GM04503 (cell line): ENCODE results near the gene FAM117B.
"Not testable (repeated sequence)": the region's sequence is repeated elsewhere in the genome, so short reads cannot be mapped to it uniquely, and the experiment has no call there.

Experiments used
- DNase-seq: peaks from one replicate; pipeline ENCODE4 v3.0.0-alpha.2; 2012; ENCODE audit warnings: low read depth

FAM117B gene

DNA sequence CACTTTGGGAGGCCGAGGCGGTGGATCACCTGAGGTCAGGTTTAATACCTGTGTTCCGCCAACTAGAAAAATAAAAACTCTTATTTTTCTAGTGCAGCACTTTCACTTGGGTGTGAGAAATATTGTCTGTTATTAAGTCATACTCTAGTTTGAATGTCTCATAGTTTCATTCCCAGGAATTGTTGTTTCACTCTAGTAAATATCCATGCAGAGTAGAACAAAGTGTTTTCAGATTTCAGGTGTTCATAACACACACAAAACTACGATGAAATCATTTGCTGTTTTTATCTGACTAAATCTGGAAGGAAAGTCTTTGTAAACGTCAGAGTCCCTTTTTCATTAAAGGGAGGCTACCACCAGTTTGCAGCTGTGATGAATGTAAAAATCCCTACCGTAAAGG is 4.0 kb downstream of the FAM117B start:
- no peak for DNase-seq

DNA sequence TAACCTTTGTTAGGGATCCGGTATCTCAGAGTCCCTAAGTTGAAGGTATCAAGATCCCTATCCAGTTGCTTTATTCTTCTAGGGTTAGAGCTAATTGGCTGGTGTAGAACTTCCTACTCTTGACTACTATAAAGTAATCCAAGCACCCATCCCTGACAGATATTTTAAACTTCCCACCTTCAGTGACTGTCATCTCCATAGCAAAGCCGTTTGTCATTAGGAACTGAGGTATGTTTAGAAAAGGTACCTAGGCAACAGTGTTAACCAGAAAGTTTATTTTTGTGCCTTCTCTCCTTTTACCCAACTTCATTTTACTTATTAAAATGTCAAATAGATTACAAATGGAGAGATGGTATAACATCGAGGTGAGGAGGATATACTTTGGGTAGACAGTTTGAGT is 4.5 kb downstream of the FAM117B start:
- DNase-seq = no peak

DNA sequence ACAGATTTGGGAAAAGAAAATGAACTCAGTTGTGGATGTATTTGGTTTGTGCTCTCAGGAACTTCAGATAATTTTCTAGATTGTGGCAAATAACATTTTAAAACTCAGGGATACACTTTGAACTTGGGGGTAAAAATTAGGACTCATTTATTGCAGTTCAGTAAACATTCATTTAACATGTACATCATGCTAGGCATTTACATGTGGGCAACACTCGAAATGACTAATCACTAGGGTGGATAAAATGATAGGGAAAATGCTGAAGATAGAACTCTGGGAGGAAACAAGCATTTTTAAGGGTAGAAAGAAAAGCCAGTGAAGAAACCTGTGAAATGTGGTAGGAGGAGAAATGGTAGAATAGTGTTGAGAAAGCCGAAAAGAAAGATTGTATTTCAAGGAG is 7.8 kb downstream of the FAM117B start:
- no peak for DNase-seq

DNA sequence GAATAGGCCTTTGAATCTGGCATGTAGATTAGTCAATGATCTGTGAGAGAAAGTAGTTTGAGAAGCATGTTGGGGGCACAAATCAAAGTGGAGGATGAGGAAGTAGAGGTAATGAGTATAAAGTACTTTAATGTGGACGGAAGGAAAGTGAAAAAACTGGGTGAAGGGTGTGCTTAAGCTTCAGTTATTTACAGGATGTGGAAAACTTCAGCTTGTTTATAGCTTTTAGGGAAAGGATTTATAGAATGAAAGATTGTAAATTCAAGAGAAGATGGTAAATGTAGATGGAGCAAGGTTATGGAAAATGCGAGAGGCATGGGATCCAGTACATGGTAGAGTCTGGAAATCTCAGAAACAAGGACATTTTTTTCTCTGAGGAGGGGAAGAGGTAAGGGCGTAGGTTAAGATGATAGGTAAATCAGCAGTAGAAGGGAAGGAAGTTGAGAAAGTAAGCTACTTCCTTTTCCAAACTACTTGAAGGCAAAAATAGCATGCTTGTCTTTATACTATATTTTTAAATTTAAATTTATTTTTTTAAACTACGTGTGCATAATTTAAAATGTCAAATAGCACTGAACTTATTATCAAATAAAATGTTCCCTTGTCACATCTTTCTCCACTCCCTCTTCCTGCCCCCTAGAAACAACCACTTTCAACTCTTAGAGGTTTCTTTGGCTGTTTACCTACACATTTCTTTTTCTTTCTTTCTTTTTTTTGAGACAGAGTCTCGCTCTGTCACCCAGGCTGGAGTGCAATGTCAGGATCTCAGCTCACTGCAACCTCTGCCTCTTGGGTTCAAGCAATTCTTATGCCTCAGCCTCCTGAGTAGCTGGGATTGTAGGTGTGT is 8.5 kb downstream of the FAM117B start:
- no peak for DNase-seq

DNA sequence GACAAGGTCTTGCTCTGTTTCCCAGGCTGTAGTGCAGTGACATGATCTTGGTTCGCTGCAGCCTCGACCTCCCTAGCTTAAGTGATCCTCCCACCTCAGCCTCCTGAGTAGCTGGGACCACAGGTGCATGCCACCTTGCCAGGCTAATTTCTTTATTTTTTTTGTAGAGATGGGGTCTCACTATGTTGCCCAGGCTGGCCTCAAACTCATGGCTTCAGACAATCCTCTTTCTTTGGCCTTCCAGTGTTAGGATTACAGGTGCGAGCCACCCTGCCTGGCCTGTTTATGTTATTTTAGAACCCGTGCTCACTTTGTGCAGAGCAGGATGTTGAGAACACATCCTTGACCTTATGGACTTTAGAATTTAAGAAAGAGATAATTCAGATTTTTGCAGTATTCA is 17.4 kb downstream of the FAM117B start:
- DNase-seq = no peak

DNA sequence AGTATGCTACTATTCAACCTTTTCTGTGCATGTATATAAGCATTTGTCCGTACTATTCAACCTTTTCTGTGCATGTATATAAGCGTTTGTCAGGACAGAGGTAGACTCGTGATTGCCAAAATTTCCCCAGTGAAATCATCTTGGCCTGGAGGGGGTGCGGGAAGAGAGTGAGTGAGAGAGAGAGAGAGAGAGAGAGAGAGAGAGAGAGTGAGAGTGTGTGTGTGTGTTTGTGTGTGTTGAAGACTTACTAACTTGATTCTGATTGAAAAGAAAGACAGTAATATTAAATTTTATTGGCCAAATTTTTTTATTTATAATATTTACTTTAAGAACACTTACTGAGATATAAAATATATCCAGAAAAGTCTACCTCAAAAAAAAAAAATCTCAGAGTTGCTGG is 19.1 kb downstream of the FAM117B start:
- no peak for DNase-seq

DNA sequence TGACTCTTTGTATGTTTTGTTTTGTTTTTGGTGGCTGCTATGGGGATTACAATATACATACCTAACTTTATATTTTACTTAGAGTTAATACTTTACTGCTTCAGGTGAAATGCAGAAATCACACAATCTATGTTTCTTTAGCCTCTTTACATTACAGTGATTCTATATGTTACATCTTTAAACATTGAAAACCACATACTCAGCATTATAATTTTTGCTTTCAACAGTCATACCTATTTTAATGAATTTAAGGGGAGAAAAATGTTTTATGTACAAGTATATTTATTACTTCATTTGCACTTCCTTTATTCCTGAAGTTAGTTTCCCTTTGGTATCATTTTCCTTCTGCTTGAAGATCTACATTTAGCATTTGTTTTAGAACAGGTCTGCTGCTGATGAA is 23.1 kb downstream of the FAM117B start:
- DNase-seq = no peak

DNA sequence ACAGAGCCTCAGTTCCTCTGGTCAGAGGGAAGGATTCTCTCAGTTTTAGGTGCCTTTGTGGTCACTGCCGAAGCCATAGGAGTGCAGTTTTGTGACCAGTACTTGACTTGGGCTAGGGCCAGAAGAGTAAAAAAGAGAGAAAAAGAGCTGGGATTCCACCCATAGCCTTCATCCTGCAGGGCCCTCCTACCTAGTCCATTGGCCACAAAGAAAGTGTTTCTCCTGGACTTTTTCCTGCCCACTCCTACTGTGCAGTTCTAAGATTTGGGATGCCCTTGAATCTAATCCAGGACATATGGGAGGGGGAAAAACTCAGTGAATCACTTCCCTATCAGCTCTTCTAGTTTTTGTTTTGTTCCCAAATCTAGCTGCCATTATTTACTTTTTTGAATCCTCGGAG is 26.0 kb downstream of the FAM117B start:
- DNase-seq = no peak

DNA sequence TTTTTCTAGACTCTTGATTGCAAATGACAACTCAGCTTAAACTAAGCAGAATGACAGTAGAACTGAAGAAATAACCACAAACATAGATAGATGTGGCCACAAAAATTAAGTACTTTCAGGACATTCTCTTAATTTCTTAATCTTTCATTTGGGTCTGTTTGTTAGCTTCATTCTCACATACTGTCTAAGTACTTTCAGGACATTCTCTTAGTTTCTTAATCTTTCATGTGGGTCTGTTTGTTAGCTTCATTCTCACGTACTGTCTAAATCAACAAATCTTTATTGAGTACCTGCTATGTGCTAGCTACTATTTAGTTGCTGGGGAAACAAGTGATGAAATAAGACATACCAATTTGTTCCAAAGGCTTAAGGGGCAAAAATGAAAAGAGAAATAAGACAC is 35.1 kb downstream of the FAM117B start:
- DNase-seq = no peak

DNA sequence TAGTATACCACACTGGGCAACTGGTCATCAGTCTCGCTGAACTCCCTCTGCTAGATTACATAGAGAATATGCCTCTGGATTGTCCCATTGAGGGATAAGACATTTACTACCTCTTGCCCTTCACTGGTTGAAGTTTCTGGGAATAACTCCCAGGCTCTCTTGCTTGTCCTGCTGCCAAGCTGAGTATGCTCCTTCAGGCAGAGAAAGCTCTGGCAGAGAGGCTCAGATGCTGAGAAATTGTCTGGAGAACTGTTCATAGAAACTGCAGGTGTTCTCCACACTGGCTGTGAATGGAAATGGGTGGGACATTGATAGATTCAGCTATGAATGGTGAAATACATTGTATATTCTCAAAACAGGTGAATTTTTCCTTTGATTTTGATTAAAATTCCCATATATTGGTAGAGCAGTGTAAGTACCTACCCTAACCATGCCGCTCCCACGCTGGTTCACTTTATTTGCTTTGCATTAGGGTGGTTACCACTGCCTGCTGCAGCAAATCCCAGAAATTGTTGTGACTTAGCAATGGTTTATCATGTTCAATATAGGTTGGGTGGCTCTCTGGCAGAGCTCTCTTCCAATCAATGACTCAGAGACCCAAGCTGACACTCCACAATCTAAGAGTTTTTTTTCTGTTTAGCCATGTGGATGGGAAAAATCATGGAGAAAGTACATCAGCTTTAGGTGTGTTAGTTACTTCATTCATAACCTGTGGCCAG is 36.7 kb downstream of the FAM117B start:
- no peak for DNase-seq

DNA sequence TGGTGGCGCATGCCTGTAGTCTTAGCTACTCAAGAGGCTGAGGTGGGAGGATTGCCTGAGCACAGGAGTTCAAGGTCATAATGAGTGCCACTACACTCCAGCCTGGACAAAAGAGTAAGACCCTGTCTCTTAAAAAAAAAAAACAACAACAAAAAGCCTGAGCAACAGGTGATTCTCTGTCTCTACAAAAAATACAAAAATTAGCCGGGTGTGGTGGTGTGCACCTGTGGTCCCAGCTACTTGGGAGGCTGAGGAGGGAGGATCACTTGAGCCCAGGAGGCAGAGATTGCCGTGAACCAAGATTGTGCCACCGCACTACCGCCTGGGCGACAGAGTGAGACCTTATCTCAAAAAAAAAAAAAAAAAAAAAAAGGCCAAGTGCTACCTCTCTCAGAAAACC is 40.3 kb downstream of the FAM117B start:
- DNase-seq = not testable (repeated sequence)

DNA sequence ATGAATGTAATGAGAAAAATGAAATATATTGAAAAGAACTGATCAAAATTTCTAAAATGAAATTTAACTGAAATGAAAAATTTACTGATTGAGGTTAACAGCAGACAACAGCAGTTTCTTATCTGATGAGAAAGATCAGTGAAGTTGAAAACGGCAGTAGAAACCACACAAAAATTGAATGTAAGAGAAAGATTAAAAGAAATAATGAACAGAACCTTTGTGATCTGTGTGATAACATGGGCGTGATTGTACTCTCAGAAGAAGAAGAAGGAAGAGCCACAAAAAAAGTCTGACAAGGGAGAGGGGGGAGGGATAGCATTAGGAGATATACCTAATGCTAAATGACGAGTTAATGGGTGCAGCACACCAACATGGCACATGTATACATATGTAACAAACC is 45.2 kb downstream of the FAM117B start:
- DNase-seq = no peak

DNA sequence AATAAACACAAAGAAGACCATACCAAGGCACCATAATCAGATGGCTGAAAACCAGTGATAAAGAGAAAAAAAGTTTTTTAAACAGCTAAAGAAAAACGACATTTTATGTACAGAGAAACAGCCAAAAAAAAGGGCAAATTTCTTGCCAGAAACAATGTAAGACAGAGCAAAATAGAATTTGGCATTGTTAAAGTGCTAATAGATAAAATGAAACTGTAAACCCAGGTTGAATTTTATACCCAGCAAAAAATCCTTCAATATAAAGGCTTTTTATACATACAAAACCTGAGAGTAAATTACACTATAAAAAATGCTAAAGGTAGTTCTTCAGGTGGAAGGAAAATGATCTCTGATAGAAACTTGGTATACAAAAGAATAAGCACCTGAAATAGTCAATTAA is 45.7 kb downstream of the FAM117B start:
- no peak for DNase-seq

DNA sequence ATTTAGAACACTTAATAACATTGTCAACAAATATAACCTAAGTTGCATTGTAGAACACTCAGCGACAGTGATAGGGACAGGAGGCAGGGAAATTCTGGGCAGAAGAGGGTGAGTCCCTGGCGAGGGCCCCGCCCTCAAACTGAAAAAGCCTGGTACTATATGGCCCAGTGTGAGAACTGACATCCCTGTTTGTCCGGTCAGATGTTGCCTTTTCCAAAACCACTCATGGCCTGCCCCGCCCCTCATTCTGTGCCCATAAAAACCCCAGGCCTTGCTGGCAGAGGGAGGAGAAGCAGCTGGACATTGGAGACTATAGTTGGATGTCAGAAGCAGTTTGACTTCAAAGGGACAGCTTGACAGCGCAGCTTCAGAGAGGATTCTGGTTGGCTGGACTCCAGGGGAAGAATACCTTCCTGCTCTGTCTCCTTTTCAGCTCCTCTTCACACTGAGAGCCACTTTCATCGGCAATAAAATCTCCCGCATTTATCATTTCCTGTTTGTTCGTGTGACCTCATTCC is 47.0 kb downstream of the FAM117B start:
- no peak for DNase-seq

DNA sequence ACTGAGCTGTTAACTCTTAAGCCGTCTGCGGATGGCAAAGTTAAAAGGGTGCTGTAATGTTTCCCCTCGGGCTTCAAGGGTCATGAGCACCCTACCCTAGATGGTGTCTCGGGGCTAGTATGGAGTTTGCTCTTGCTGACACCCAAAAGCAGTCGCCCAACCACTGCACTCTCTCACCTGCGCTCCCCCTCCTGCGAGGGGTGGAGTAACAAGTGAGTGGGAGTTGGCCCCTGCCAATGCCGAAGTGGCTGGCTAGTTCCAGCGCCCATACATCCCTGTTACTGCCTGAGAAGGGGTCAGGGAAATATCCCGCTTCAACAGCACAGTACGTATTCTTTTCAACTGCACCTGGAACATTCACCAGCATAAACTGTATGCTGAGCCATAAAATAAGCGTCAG is 47.5 kb downstream of the FAM117B start:
- DNase-seq = no peak

DNA sequence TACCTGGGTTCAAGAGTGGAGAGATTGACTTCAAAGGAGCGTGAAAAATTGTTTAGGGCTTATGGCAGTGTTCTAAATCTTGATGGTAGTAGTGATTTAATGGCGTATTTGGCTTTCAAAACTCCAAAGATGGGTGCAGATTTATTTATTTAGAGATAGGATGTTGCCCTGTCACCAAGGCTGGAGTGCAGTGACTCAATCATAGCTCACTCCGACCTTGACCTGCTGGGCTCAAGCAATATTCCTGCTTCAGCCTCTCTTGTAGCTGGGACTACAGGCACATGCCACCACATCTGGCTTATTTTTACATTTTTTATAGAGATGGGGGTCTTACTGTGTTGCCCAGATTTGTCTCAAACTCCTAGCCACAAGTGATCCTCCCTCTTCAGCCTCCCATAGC is 52.5 kb downstream of the FAM117B start:
- no peak for DNase-seq

DNA sequence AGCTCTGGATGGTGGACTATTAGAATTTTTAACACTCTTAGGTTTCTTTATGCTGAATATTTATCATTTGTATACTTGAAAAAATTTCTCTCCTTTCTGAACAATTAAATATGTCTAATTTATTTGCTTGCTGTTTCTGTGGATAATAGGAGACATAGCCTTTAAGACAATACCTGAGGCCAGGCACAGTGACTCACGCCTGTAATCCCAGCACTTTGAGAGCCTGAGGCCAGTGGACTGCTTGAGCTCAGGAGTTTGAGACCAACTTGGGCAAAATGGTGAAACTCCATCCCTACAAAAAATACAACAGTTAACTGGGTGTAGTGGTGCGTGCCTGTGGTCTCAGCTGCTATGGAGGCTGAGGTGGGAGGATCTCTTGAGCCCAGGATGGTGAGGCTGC is 54.7 kb downstream of the FAM117B start:
- no peak for DNase-seq

DNA sequence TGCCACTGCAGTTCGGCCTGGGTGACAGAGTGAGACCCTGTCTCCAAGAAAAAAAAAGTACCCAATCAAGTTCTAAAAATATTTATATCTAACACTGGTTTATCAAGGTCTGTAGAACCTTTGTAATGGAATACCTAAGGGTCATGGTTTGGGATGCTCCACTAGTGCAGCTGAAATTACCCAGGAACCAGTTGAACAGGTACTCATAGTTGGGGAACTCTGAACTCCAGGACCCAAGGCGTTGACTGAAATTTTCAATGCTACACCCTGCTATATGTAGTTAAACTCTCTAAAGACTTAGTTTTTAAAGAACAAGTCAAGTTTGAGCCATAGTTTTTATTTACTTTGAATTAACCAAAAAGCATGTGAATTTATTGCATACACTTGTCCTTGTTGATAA is 55.1 kb downstream of the FAM117B start:
- no peak for DNase-seq

DNA sequence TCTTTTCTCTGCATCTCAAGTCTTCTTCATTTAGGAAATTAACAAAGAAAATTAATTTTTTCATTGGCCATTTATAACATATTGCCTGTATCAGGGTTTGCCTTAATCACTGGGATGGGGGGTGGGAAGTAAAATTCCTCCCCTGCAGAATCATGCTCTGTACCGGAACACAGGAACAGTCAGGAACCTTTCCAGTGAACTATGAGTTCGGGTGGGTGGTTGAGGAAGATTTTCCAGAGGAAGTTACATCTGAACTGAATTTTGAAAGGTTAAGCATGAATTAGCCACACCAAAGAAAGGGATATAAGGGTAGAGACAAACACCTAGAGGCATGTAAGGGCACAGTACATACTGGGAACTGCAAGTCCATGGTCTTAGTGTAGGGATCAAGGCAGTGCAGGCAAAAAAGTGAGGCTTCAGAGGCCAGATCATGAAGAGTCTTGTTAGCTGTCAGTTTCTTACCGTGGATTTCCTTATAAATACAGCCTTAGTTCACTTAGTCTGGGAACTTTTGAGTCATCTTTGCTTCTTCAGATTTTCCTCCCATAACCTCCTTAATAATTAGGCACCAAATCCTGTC is 55.6 kb downstream of the FAM117B start:
- DNase-seq = no peak

DNA sequence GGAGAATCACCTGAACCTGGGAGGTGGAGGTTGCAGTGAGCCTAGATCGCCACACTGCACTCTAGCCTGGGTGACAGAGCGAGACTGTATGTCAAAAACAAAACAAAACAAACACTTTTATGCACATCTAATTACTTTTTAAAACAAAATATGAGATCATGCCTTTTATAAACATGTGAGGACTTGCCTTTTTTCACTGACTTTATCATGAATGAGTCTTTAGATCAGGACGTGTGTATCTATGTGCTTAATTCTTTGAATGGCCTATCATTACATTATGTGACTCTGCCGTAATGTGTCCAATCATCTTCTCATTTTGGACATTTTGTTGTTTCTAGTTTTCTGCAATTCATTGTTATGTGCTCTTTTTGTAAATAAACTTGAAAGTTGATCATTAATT is 58.7 kb downstream of the FAM117B start:
- DNase-seq = no peak

DNA sequence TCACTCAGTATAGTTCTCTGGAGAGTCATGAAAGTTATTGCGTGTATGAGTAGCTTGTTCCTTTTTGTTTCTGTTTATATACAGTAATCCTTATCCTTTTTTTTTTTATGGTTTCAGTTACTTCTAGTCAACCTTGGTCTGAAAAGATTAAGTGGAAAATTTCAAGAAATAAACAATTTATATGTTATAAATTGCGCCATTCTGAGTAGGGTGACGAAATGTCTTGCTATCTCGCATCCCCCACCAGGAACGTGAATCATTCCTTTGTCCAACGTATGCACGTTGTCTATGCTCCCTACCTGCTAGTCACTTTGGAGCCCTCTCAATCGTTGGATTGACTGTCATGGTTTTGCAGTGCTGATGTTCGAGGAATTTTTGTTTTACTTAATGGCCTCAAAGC is 60.4 kb downstream of the FAM117B start:
- no peak for DNase-seq

DNA sequence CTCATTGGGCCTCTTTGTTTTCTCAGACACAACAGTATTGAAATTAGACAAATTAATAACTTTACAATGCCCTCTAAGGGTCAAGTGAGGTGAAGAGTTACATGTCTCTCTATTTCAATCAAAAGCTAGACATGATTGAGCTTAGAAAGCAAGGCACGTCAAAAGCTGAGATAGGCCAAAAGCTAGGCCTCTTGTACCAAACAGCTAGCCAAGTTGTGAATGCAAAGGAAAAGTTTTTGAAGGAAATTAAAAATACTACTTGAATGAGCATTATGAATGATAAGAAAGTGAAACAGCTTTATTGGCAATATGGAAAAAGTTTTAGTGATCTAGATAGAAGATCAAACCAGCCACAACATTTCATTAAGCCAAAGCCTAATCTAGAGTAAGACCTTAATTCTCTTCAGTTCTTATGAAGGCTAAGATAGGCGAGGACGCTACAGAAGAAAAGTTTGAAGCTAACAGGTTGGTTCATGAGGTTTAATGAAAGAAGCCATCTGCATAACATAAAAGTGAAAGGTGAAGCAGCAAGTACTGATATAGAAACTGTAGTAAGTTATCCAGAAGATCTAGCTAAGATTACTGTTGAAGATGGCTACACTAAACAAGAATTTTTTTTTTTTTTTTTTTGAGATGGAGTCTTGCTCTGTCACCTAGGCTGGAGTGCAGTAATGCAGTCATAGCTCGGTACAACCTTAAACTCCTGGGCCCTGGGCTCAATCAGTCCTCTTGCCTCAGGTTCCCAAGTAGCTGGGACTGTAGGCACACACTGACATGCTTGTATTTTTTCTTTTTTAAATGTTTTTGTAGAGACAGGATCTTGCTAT is 65.5 kb downstream of the FAM117B start:
- DNase-seq = no peak
